ENCODE data around the gene FES.
"Not testable (repeated sequence)": the region's sequence is repeated elsewhere in the genome, so short reads cannot be mapped to it uniquely, and the experiment has no call there.

The FES gene

GRCh38 chr15:90883976-90884718 is at the start of gene FES:
TSS of gene FES (plus strand) at chr15:90884504. CDS start at chr15:90885046, 542 bp downstream.
- H3K36me3 Mint-ChIP-seq: peaks cover 13% of the 10 kb centered on the region
- CTCF ChIA-PET: interaction anchor here (1.2 to 4.4 kb wide), 11 partner anchors 8 to 564 kb away, joined by 4 to 78 read pairs (median 8); partner anchors contain the start of genes BLM and HDDC3
- no peak for DNase-seq
- peak within 1 kb of the TSS; percentile 40 for H3K4me3 Mint-ChIP-seq
- no peaks in the 10 kb centered on the region for H3K9me3 Mint-ChIP-seq
- no peaks in the 10 kb centered on the region for H3K27me3 Mint-ChIP-seq
- peak within 1 kb of the TSS; percentile 82 for H3K27ac Mint-ChIP-seq
- H3K4me1 Mint-ChIP-seq: peaks cover 32% of the 10 kb centered on the region

- H3K27me3 Mint-ChIP-seq: no peaks in the 10 kb centered on the region
- no peak overlapping the region for H3K27ac Mint-ChIP-seq
- H3K9me3 Mint-ChIP-seq: no peaks in the 10 kb centered on the region
- no peak for DNase-seq
- H3K4me1 Mint-ChIP-seq: peaks cover 85% of the 10 kb centered on the region
- no peak overlapping the region for H3K4me3 Mint-ChIP-seq
- CTCF ChIA-PET: interaction anchor here (1.3 kb wide), 1 partner anchor 51 kb away, joined by 4 read pairs; no protein-coding TSS in a partner anchor
- peaks cover 1% of the 10 kb centered on the region for H3K36me3 Mint-ChIP-seq
Measured at GRCh38 chr15:90834626-90835025, 49.7 kb upstream of the FES start.

- DNase-seq: no peak
- H3K27me3 Mint-ChIP-seq: no peaks in the 10 kb centered on the region
- H3K4me1 Mint-ChIP-seq: peaks cover 84% of the 10 kb centered on the region
- H3K9me3 Mint-ChIP-seq: no peaks in the 10 kb centered on the region
- CTCF ChIA-PET: interaction anchor here (1.6 kb wide), 1 partner anchor 22 kb away, joined by 3 read pairs; no protein-coding TSS in a partner anchor
- peak overlapping the region; percentile 95 for H3K27ac Mint-ChIP-seq
- H3K36me3 Mint-ChIP-seq: no peaks in the 10 kb centered on the region
- peak overlapping the region; percentile 12 for H3K4me3 Mint-ChIP-seq
Measured at GRCh38 chr15:90836296-90836871, 47.9 kb upstream of the FES start.

GRCh38 chr15:90837094-90837493 is 47.2 kb upstream of the FES start:
- Mint-ChIP-seq H3K4me3 (peak overlapping the region; percentile 86), H3K36me3 (peaks cover 1% of the 10 kb centered on the region), H3K9me3 (no peaks in the 10 kb centered on the region), H3K27me3 (peaks cover 2% of the 10 kb centered on the region), H3K4me1 (peaks cover 88% of the 10 kb centered on the region), H3K27ac (peak overlapping the region; percentile 95)
- CTCF ChIA-PET: interaction anchor here (0.8 to 1.8 kb wide), 9 partner anchors 10 to 46 kb away, joined by 3 to 6 read pairs (median 3); no protein-coding TSS in a partner anchor
- peak; percentile 36 for DNase-seq

- Mint-ChIP-seq H3K27me3 (peaks cover 4% of the 10 kb centered on the region), H3K36me3 (peaks cover 4% of the 10 kb centered on the region), H3K9me3 (no peaks in the 10 kb centered on the region), H3K4me1 (peaks cover 89% of the 10 kb centered on the region), H3K4me3 (peak overlapping the region; percentile 86), H3K27ac (peak overlapping the region; percentile 95)
- CTCF ChIA-PET: interaction anchor here (1.1 to 1.8 kb wide), 6 partner anchors 11 to 47 kb away, joined by 3 to 5 read pairs (median 4); no protein-coding TSS in a partner anchor
- DNase-seq: peak; percentile 91
Measured at GRCh38 chr15:90838139-90838538, 46.2 kb upstream of the FES start.

- H3K36me3 Mint-ChIP-seq: peaks cover 4% of the 10 kb centered on the region
- no peak for DNase-seq
- H3K4me1 Mint-ChIP-seq: peaks cover 90% of the 10 kb centered on the region
- CTCF ChIA-PET: interaction anchor here (1.0 to 1.8 kb wide), 6 partner anchors 9 to 48 kb away, joined by 3 to 8 read pairs (median 4); no protein-coding TSS in a partner anchor
- peaks cover 4% of the 10 kb centered on the region for H3K27me3 Mint-ChIP-seq
- peak overlapping the region; percentile 95 for H3K27ac Mint-ChIP-seq
- peak overlapping the region; percentile 86 for H3K4me3 Mint-ChIP-seq
- H3K9me3 Mint-ChIP-seq: no peaks in the 10 kb centered on the region
Measured at GRCh38 chr15:90838544-90838943, 45.8 kb upstream of the FES start.

- H3K4me3 Mint-ChIP-seq: peak overlapping the region; percentile 86
- H3K27me3 Mint-ChIP-seq: peaks cover 4% of the 10 kb centered on the region
- H3K36me3 Mint-ChIP-seq: peaks cover 7% of the 10 kb centered on the region
- CTCF ChIA-PET: interaction anchor here (0.8 to 2.0 kb wide), 8 partner anchors 9 to 94 kb away, joined by 3 to 8 read pairs (median 5); no protein-coding TSS in a partner anchor
- H3K9me3 Mint-ChIP-seq: no peaks in the 10 kb centered on the region
- H3K4me1 Mint-ChIP-seq: peaks cover 91% of the 10 kb centered on the region
- peak; percentile 59 for DNase-seq
- peak overlapping the region; percentile 95 for H3K27ac Mint-ChIP-seq
Measured at GRCh38 chr15:90839187-90840071, 44.9 kb upstream of the FES start.

GRCh38 chr15:90840157-90840855 is 44.0 kb upstream of the FES start:
- Mint-ChIP-seq H3K4me3 (peak overlapping the region; percentile 86), H3K27ac (peak overlapping the region; percentile 95), H3K9me3 (no peaks in the 10 kb centered on the region), H3K36me3 (peaks cover 10% of the 10 kb centered on the region), H3K27me3 (peaks cover 4% of the 10 kb centered on the region), H3K4me1 (peaks cover 90% of the 10 kb centered on the region)
- DNase-seq: no peak
- CTCF ChIA-PET: interaction anchor here (0.8 to 2.0 kb wide), 7 partner anchors 10 to 94 kb away, joined by 3 to 8 read pairs (median 5); no protein-coding TSS in a partner anchor

- CTCF ChIA-PET: interaction anchor here (1.2 to 2.0 kb wide), 2 partner anchors 12 to 26 kb away, joined by 3 to 5 read pairs; no protein-coding TSS in a partner anchor
- Mint-ChIP-seq H3K4me3 (peak overlapping the region; percentile 86), H3K27ac (peak overlapping the region; percentile 95), H3K9me3 (no peaks in the 10 kb centered on the region), H3K4me1 (peaks cover 89% of the 10 kb centered on the region), H3K27me3 (peaks cover 4% of the 10 kb centered on the region), H3K36me3 (peaks cover 10% of the 10 kb centered on the region)
- DNase-seq: no peak
Measured at GRCh38 chr15:90840954-90841353, 43.4 kb upstream of the FES start.

- peaks cover 21% of the 10 kb centered on the region for H3K36me3 Mint-ChIP-seq
- DNase-seq: no peak
- H3K4me1 Mint-ChIP-seq: peaks cover 65% of the 10 kb centered on the region
- no peak overlapping the region for H3K4me3 Mint-ChIP-seq
- CTCF ChIA-PET: no interaction called here
- no peaks in the 10 kb centered on the region for H3K9me3 Mint-ChIP-seq
- no peak overlapping the region for H3K27ac Mint-ChIP-seq
- H3K27me3 Mint-ChIP-seq: peaks cover 4% of the 10 kb centered on the region
Measured at GRCh38 chr15:90844696-90845095, 39.6 kb upstream of the FES start.

- H3K4me1 Mint-ChIP-seq: peaks cover 60% of the 10 kb centered on the region
Measured at GRCh38 chr15:90845201-90845949, 38.9 kb upstream of the FES start.

GRCh38 chr15:90849424-90849823 is 34.9 kb upstream of the FES start:
- not testable (repeated sequence) for H3K9me3 Mint-ChIP-seq, H3K4me3 Mint-ChIP-seq, H3K27me3 Mint-ChIP-seq, DNase-seq
- peak overlapping the region; percentile 24 for H3K27ac Mint-ChIP-seq
- peaks cover 31% of the 10 kb centered on the region for H3K36me3 Mint-ChIP-seq
- CTCF ChIA-PET: interaction anchor here (1.2 kb wide), 1 partner anchor 17 kb away, joined by 3 read pairs; no protein-coding TSS in a partner anchor
- peaks cover 63% of the 10 kb centered on the region for H3K4me1 Mint-ChIP-seq

More at GRCh38 chr15:90845201-90845949, 38.9 kb upstream of the FES start:
- Mint-ChIP-seq H3K9me3 (no peaks in the 10 kb centered on the region), H3K27me3 (peaks cover 4% of the 10 kb centered on the region), H3K27ac (peak overlapping the region; percentile 11), H3K4me3 (no peak overlapping the region), H3K36me3 (peaks cover 22% of the 10 kb centered on the region)
- peak; percentile 37 for DNase-seq
- CTCF ChIA-PET: no interaction called here

Measured in activated naive CD4-positive, alpha-beta T cell treated with anti-CD3 and anti-CD28 coated beads, Interleukin-2, amount 10 ng/mL, durations not matched to agents 7 days and 5 days (primary cell).